ENCODE data around the gene STOX1. TPM values are rescaled to one million over a fixed set of nuclear protein-coding genes. Genes with fewer than 3 reads are reported as not detected.

Gene STOX1
- 6.0 and 9.4 TPM in 2 replicates for total RNA-seq (2016; rRNA removed; fragmentation: Illumina TruSeq; extraction: Trizol)
- 3.1 and 3.8 TPM in 2 replicates for total RNA-seq (2016; cell fraction: cytosol; rRNA removed; fragmentation: Illumina TruSeq; extraction: Trizol; ENCODE audit: low read depth)
- total RNA-seq (2016; cell fraction: insoluble cytoplasmic fraction; rRNA removed; fragmentation: Illumina TruSeq; extraction: Trizol), result 5.8 and 8.1 TPM in 2 replicates
- total RNA-seq (2016; cell fraction: membrane; rRNA removed; fragmentation: Illumina TruSeq; extraction: Trizol), result 5.7 and 6.4 TPM in 2 replicates
- 3.4 and 4.5 TPM in 2 replicates for total RNA-seq (2016; cell fraction: nucleus; rRNA removed; fragmentation: Illumina TruSeq; extraction: Trizol)
- 1.8 and 2.5 TPM in 2 replicates for polyA plus RNA-seq (2011; rRNA removed)
- polyA plus RNA-seq (2011; cell fraction: cytosol; rRNA removed), result 0.95 and 1.6 TPM in 2 replicates
- 0.58 and 0.88 TPM in 2 replicates for polyA plus RNA-seq (2011; cell fraction: nucleus; rRNA removed)
- polyA plus RNA-seq (2012), result 2.4 and 4.0 TPM in 2 replicates
- 2.3 and 2.4 TPM in 2 replicates for polyA plus RNA-seq (2016; cell fraction: cytosol; fragmentation: Illumina TruSeq; extraction: Trizol; ENCODE audit: low read depth)
- polyA plus RNA-seq (2016; cell fraction: insoluble cytoplasmic fraction; fragmentation: Illumina TruSeq; extraction: Trizol; ENCODE audit: low read depth), result 7.0 and 7.2 TPM in 2 replicates
- polyA plus RNA-seq (2016; cell fraction: membrane; fragmentation: Illumina TruSeq; extraction: Trizol; ENCODE audit: low read depth), result 3.8 and 3.9 TPM in 2 replicates
- 4.6 and 5.2 TPM in 2 replicates for polyA plus RNA-seq (2016; cell fraction: nucleus; fragmentation: Illumina TruSeq; extraction: Trizol; ENCODE audit: insufficient read depth, low read depth)
- 1.1 and 1.4 TPM in 2 replicates for polyA minus RNA-seq (2011; rRNA and poly(A)+ RNA removed; ENCODE audit: low replicate concordance)
- 3.6 and 3.7 TPM in 2 replicates for polyA minus RNA-seq (2011; cell fraction: cytosol; rRNA and poly(A)+ RNA removed)
- 2.2 and 3.5 TPM in 2 replicates for polyA minus RNA-seq (2011; cell fraction: nucleus; rRNA and poly(A)+ RNA removed)
- percentile 60 among the genes with signal in this experiment for Bru-seq, nascent RNA
- percentile 54 among the genes with signal in this experiment for BruChase-seq, experiment 1, labeled RNA remaining after a 6-hour chase
- percentile 70 among the genes with signal in this experiment for BruChase-seq, experiment 2, labeled RNA remaining after a 2-hour chase
- long read RNA-seq, experiment 1, partial matches to known transcripts, result 3 of 4 reads
- long read RNA-seq, experiment 1, other reads (novel, unspliced or antisense), result 1 of 4 reads
- long read RNA-seq, experiment 2, partial matches to known transcripts, result 3 of 8 reads
- long read RNA-seq, experiment 2, other reads (novel, unspliced or antisense), result 5 of 8 reads

GRCh38 chr10:68826764-68827591 is at the start of gene STOX1:
Gene STOX1, plus strand, starts transcription at chr10:68827531. Its CDS starts 93 bp downstream, at chr10:68827624.
- H3K36me3 ChIP-seq (replicated peaks in 1 of 2; ENCODE audit: control insufficient read depth in 1 of 2, insufficient read depth in 2 of 2, low read length in 2 of 2), result no peaks in the 10 kb centered on the region
- DNase-seq (ENCODE audit: low spot score) (peak; percentile 43), FAIRE-seq (no peak), ATAC-seq (peak; percentile 82)
- H3K4me2 ChIP-seq (ENCODE audit: low read depth, low read length), result peak within 1 kb of the TSS; percentile 97
- in situ Hi-C loops (cut with HindIII; ENCODE audit: extremely low pct_ligation_motif_present, low pct_unique_long_range_greater_than_20kb), result no loop called here
- H3K79me2 ChIP-seq (ENCODE audit: insufficient read depth, low read length), result no peaks in the 10 kb centered on the region
- 6% methylated on average over 22 of the region's 63 CpGs for WGBS (ENCODE audit: low lambda C conversion rate)
- no peaks in the 10 kb centered on the region for H4K20me1 ChIP-seq (ENCODE audit: insufficient read depth, low read length)
- TSS peak; percentile 97 for BruUV-seq (replicated peaks)
- H2AFZ ChIP-seq (ENCODE audit: low read length), result peak within 1 kb of the TSS; percentile 17
- H3K27ac ChIP-seq (ENCODE audit: extremely low read length, insufficient read depth, low read length), result peak within 1 kb of the TSS; percentile 76
- H3K9ac ChIP-seq (ENCODE audit: insufficient read depth, low read depth, low read length), result peak within 1 kb of the TSS; percentile 80
- peaks cover 19% of the 10 kb centered on the region for H3K4me1 ChIP-seq (ENCODE audit: insufficient read depth, low read length)
- no peaks in the 10 kb centered on the region for H3K27me3 ChIP-seq (ENCODE audit: control insufficient read depth in 1 of 2, insufficient read depth in 2 of 2, low read length in 2 of 2)
- ChIA-PET POLR2A (interaction anchor here (0.6 to 3.2 kb wide), 16 partner anchors 10 to 613 kb away, joined by 3 to 31 read pairs (median 5); partner anchors contain the start of genes CCAR1 and DDX50), CTCF (ENCODE audit: low intra/inter-chr PET ratio, low total read pairs) (interaction anchor here (1.1 kb wide), 1 partner anchor 71 kb away, joined by 3 read pairs; no protein-coding TSS in a partner anchor)
- intact Hi-C loops (cut with micrococcal nuclease; ENCODE audit: unreplicated experiment), result loop anchor here (1.0 to 5.0 kb wide), 2 partner anchors 50 to 70 kb away; no protein-coding TSS in a partner anchor
- H3K4me3 ChIP-seq (replicated peaks in 1 of 3; ENCODE audit: insufficient read depth in 1 of 3, low read depth in 2 of 3, low read length in 3 of 3), result peak within 1 kb of the TSS; percentile 72 to 89 (median 77)
- H3K9me3 ChIP-seq (ENCODE audit: low read length), result no peaks in the 10 kb centered on the region
- TF ChIP-seq SIX4 (CRISPR knock-in tag; IDR thresholded peaks at IDR 0.05), result no peak
- no peak for TF ChIP-seq STAT5B (CRISPR knock-in tag; IDR thresholded peaks at IDR 0.05)
- no peak for TF ChIP-seq KLF6 (CRISPR knock-in tag; IDR thresholded peaks at IDR 0.05)
- no peak for TF ChIP-seq ELF3 (CRISPR knock-in tag; IDR thresholded peaks at IDR 0.05)
- TF ChIP-seq PRDM15 (CRISPR knock-in tag; IDR thresholded peaks at IDR 0.05), result no peak
- TF ChIP-seq SP4 (CRISPR knock-in tag; IDR thresholded peaks at IDR 0.05), result no peak
- no peak; the same call in 1 of the 2 replicates for TF ChIP-seq TARDBP (CRISPR knock-in tag; IDR thresholded peaks at IDR 0.05)
- TF ChIP-seq ZNF124 (CRISPR knock-in tag; IDR thresholded peaks at IDR 0.05), result no peak
- TF ChIP-seq CAMTA2 (CRISPR knock-in tag; IDR thresholded peaks at IDR 0.05; ENCODE audit: borderline replicate concordance), result no peak
- TF ChIP-seq ZBTB38 (CRISPR knock-in tag; IDR thresholded peaks at IDR 0.05), result no peak
- no peak for TF ChIP-seq ATF7 (IDR thresholded peaks at IDR 0.05)
- TF ChIP-seq ATF7 (CRISPR knock-in tag; IDR thresholded peaks at IDR 0.05), result no peak
- TF ChIP-seq SMARCE1 (IDR thresholded peaks at IDR 0.05; ENCODE audit: borderline replicate concordance), result no peak
- TF ChIP-seq ZNF274 (CRISPR knock-in tag; IDR thresholded peaks at IDR 0.05), result peak; percentile 83; the same call in 1 of the 2 replicates
- TF ChIP-seq TSC22D2 (CRISPR knock-in tag; IDR thresholded peaks at IDR 0.05; ENCODE audit: borderline replicate concordance), result no peak
- peak; percentile 69 for TF ChIP-seq BORCS8-MEF2B (CRISPR knock-in tag; IDR thresholded peaks at IDR 0.05)
- no peak for TF ChIP-seq ZNF749 (CRISPR knock-in tag; IDR thresholded peaks at IDR 0.05; ENCODE audit: borderline replicate concordance)
